ENCODE results near the gene ZNF362. TPM values are rescaled to one million over a fixed set of nuclear protein-coding genes. Genes with fewer than 3 reads are reported as not detected.

ZNF362 gene
- total and polyA plus RNA-seq, 2 of the 13 experiments (the other 11 are each of a cell fraction or from before 2014, with no cell fraction given), result 8.3 to 14.2 TPM

DNA sequence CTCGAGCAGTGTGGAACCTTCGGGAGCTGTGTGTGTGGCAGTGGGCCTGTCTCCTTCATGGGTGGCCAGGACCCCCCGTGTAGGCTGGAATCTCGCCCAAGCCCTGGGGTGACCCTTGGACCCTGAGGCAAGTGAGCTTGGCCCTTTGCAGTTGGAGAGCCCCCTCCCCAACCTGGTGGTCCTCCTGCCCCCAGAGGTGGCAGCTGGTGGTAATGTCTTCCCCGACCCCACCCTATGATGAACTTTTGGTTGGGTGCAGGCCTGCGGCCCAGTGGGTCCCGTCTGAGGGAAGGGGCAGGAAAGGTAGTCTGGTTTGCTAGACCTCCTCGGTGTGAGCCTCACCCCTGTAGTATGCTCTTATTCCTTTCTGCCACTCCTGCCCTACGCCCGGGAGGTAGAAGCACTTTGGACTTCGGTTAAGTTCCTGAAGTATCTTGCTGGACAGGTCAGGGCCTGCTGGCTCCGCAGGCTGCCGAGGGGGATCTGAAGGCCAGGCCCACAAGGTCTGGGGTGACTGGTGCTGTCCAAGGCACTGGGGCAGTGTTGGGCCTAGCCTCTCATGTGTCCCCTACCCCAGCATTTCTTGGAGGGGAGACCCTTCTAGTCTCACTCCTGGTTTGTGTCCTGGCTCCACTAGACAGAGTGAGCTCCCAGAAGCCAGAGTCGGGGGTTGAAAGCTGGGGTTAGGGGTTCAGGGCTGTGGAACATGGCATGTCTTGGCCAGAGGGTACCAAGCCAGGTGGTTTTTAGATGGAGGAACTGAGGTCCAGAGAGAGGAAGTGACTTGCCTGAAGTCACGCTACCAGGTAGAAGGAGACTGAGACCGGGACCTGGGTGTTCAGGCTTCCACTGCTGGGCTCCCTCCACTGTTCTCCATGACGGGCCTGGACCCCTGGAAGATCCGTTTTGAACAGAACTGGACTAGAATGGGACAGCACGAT lies 1.8 kb downstream of the ZNF362 start (continued):
- peak; percentile 36; the same call in 1 of the 2 replicates for TF ChIP-seq DMAP1 (CRISPR knock-in tag; IDR thresholded peaks at IDR 0.05)
- peak; percentile 34; the same call in 1 of the 2 replicates for TF ChIP-seq HNF4G (IDR thresholded peaks at IDR 0.05; ENCODE audit: borderline replicate concordance, low read depth, low read length)
- peak; percentile 79; the same call in 1 of the 2 replicates for TF ChIP-seq HNF4G (CRISPR knock-in tag; IDR thresholded peaks at IDR 0.05; ENCODE audit: borderline replicate concordance, low read depth)
- peak; percentile 99 for TF ChIP-seq ZSCAN25 (CRISPR knock-in tag; IDR thresholded peaks at IDR 0.05)
- TF ChIP-seq ZNF3 (CRISPR knock-in tag; IDR thresholded peaks at IDR 0.05), result no peak
- TF ChIP-seq ZSCAN5A (CRISPR knock-in tag; IDR thresholded peaks at IDR 0.05; ENCODE audit: borderline replicate concordance), result peak; percentile 77; the same call in 1 of the 2 replicates
- TF ChIP-seq, protein P1, sequence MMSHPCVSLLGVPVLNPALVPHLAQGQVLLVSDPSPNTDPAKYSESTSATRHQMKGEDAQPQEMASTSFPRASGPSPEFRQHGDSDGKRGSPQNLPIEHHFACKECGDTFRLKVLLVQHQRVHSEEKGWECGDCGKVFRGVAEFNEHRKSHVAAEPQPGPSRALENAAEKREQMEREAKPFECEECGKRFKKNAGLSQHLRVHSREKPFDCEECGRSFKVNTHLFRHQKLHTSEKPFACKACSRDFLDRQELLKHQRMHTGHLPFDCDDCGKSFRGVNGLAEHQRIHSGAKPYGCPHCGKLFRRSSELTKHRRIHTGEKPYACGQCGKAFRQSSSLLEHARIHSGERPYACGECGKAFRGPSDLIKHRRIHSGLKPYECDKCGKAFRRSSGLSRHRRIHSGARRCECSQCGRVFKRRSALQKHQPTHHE (CRISPR knock-in tag; IDR thresholded peaks at IDR 0.05; ENCODE audit: borderline replicate concordance), result no peak
- TF ChIP-seq ZNF180 (CRISPR knock-in tag; IDR thresholded peaks at IDR 0.05; ENCODE audit: borderline replicate concordance, low read depth), result no peak
- no peak for TF ChIP-seq CREM (IDR thresholded peaks at IDR 0.05)
- no peak for TF ChIP-seq CREM (CRISPR knock-in tag; IDR thresholded peaks at IDR 0.05)
- no peak for TF ChIP-seq ZBTB20 (CRISPR knock-in tag; IDR thresholded peaks at IDR 0.05; ENCODE audit: borderline replicate concordance, low read depth)
- no peak for TF ChIP-seq TCF7 (IDR thresholded peaks at IDR 0.05; ENCODE audit: low read depth)
- no peak for TF ChIP-seq ZNF17 (CRISPR knock-in tag; IDR thresholded peaks at IDR 0.05)
- TF ChIP-seq, protein P2, sequence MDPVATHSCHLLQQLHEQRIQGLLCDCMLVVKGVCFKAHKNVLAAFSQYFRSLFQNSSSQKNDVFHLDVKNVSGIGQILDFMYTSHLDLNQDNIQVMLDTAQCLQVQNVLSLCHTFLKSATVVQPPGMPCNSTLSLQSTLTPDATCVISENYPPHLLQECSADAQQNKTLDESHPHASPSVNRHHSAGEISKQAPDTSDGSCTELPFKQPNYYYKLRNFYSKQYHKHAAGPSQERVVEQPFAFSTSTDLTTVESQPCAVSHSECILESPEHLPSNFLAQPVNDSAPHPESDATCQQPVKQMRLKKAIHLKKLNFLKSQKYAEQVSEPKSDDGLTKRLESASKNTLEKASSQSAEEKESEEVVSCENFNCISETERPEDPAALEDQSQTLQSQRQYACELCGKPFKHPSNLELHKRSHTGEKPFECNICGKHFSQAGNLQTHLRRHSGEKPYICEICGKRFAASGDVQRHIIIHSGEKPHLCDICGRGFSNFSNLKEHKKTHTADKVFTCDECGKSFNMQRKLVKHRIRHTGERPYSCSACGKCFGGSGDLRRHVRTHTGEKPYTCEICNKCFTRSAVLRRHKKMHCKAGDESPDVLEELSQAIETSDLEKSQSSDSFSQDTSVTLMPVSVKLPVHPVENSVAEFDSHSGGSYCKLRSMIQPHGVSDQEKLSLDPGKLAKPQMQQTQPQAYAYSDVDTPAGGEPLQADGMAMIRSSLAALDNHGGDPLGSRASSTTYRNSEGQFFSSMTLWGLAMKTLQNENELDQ (CRISPR knock-in tag; IDR thresholded peaks at IDR 0.05; ENCODE audit: borderline replicate concordance), result 0 out of 2 replicates have a peak, but pooled peaks have one; percentile 16
- no peak for TF ChIP-seq NFYB (CRISPR knock-in tag; IDR thresholded peaks at IDR 0.05)
- TF ChIP-seq NR3C1 (CRISPR knock-in tag; IDR thresholded peaks at IDR 0.05), result no peak
- 0 out of 2 replicates have a peak, but pooled peaks have one; percentile 8 for TF ChIP-seq ZSCAN9 (CRISPR knock-in tag; IDR thresholded peaks at IDR 0.05; ENCODE audit: borderline replicate concordance)
- TF ChIP-seq SOX13 (IDR thresholded peaks at IDR 0.05), result no peak
- 0 out of 4 replicates have a peak, but pooled peaks of 1 of the 2 experiments have one; percentile 32 for TF ChIP-seq SOX13 (CRISPR knock-in tag; conservative IDR thresholded peaks at IDR 0.05 in 1 of 2, IDR thresholded peaks at IDR 0.05 in 1 of 2)
- TF ChIP-seq, protein P3, sequence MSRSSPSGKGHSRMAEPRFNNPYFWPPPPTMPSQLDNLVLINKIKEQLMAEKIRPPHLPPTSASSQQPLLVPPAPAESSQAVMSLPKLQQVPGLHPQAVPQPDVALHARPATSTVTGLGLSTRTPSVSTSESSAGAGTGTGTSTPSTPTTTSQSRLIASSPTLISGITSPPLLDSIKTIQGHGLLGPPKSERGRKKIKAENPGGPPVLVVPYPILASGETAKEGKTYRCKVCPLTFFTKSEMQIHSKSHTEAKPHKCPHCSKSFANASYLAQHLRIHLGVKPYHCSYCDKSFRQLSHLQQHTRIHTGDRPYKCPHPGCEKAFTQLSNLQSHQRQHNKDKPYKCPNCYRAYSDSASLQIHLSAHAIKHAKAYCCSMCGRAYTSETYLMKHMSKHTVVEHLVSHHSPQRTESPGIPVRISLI (CRISPR knock-in tag; IDR thresholded peaks at IDR 0.05; ENCODE audit: borderline replicate concordance), result no peak
- 0 out of 2 replicates have a peak, but pooled peaks have one; percentile 20 for TF ChIP-seq ZNF230 (CRISPR knock-in tag; IDR thresholded peaks at IDR 0.05)
- TF ChIP-seq BRCA1 (CRISPR knock-in tag; IDR thresholded peaks at IDR 0.05), result no peak
- no peak for TF ChIP-seq SMAD3 (CRISPR knock-in tag; IDR thresholded peaks at IDR 0.05)
- no peak for TF ChIP-seq ZNF282 (IDR thresholded peaks at IDR 0.05; ENCODE audit: partially characterized antibody)
- TF ChIP-seq CENPT (CRISPR knock-in tag; IDR thresholded peaks at IDR 0.05; ENCODE audit: low read depth), result no peak

Data from HepG2 (cell line).